HG03066 (cell line): ENCODE results near the gene CLPTM1L.

ENCODE experiments used
- ATAC-seq: cut with Tn5 transposase; IDR thresholded peaks from one replicate; pipeline ENCODE4 v1.9.1; 2021; ENCODE audit warnings: low read depth; ENCODE audit not compliant: unreplicated experiment

Gene CLPTM1L

GRCh38 chr5:1317921-1318565 is 26.9 kb downstream of the CLPTM1L start:
- no peak for ATAC-seq

- no peak for ATAC-seq
Observed at GRCh38 chr5:1316588-1317340, 28.1 kb downstream of the CLPTM1L start.

GRCh38 chr5:1315709-1316587 is 29.0 kb downstream of the CLPTM1L start:
- ATAC-seq = peak; percentile 51

GRCh38 chr5:1315018-1315708 is 29.7 kb downstream of the CLPTM1L start:
- no peak for ATAC-seq

- no peak for ATAC-seq
Observed at GRCh38 chr5:1314564-1314982, 30.3 kb downstream of the CLPTM1L start.

GRCh38 chr5:1312993-1313833 is 31.7 kb downstream of the CLPTM1L start:
- ATAC-seq = peak; percentile 63

- ATAC-seq = no peak
Observed at GRCh38 chr5:1312206-1312605, 32.7 kb downstream of the CLPTM1L start.

- no peak for ATAC-seq
Observed at GRCh38 chr5:1311439-1312055, 33.4 kb downstream of the CLPTM1L start.

GRCh38 chr5:1310118-1310517 is 34.8 kb downstream of the CLPTM1L start:
- no peak for ATAC-seq

GRCh38 chr5:1304033-1304432 is 40.9 kb downstream of the CLPTM1L start:
- no peak for ATAC-seq

- ATAC-seq = no peak
Observed at GRCh38 chr5:1302258-1302657, 42.6 kb downstream of the CLPTM1L start.

GRCh38 chr5:1300581-1301083 is 44.3 kb downstream of the CLPTM1L start:
- no peak for ATAC-seq

GRCh38 chr5:1299961-1300360 is 44.9 kb downstream of the CLPTM1L start:
- ATAC-seq = no peak

GRCh38 chr5:1299511-1299850 is 45.4 kb downstream of the CLPTM1L start:
- ATAC-seq = no peak

GRCh38 chr5:1298723-1299510 is 46.0 kb downstream of the CLPTM1L start:
- no peak for ATAC-seq

- ATAC-seq = no peak
Observed at GRCh38 chr5:1298067-1298551, 46.8 kb downstream of the CLPTM1L start.

- ATAC-seq = no peak
Observed at GRCh38 chr5:1297243-1297642, 47.7 kb downstream of the CLPTM1L start.

- ATAC-seq = no peak
Observed at GRCh38 chr5:1295650-1296037, 49.3 kb downstream of the CLPTM1L start.
